Stomach (tissue), 9 donors: ENCODE measurements around the gene LMCD1. TPM values are rescaled to one million over a fixed set of nuclear protein-coding genes. Genes with fewer than 3 reads are reported as not detected.

Experiments
- DNase-seq, 2 donors: peaks; one replicate each; pipeline versions ENCODE4 v3.0.0 to v3.0.0-alpha.2; 2013 to 2019
- H3K27ac ChIP-seq, 5 donors: fragments of 200-600 bp in 4 of 5; sonication (generic) in 4 of 5; one replicate each; pipeline ENCODE4 v1.5.1; 2013 to 2019; ENCODE audit warnings: mild to moderate bottlenecking in 1 of 5, moderate library complexity in 1 of 5
- H3K27me3 ChIP-seq, 3 donors: fragments of 200-600 bp; sonication (generic); one replicate each; pipeline ENCODE4 v1.5.1; 2017 to 2019; ENCODE audit warnings: mixed run types in 1 of 3
- H3K36me3 ChIP-seq, 4 donors: fragments of 200-600 bp; sonication (generic); 1 replicate in 3 of 4; 2 replicates in 1 of 4; pipeline ENCODE4 v1.5.1; 2016 to 2019
- H3K4me1 ChIP-seq, 4 donors: fragments of 200-600 bp; sonication (generic); one replicate each; pipeline ENCODE4 v1.5.1; 2016 to 2019
- H3K4me3 ChIP-seq, 4 donors: fragments of 200-600 bp; sonication (generic) in 3 of 4; one replicate each; pipeline ENCODE4 v1.5.1; 2016 to 2019; ENCODE audit warnings: mild to moderate bottlenecking in 1 of 4
- H3K9me3 ChIP-seq, 4 donors: fragments of 200-600 bp; sonication (generic); one replicate each; pipeline ENCODE4 v1.5.1; 2016 to 2019
- EP300 ChIP-seq: sonication (generic); formaldehyde crosslinking; IDR thresholded peaks from one replicate; pipeline ENCODE4 v1.6.1; 2017; ENCODE audit warnings: antibody characterized with exemption
- POLR2A ChIP-seq, 4 donors: fragments of 450-650 bp; IDR thresholded peaks; one replicate each; pipeline ENCODE4 v1.6.1; 2016; ENCODE audit warnings: antibody characterized with exemption in 4 of 4, control low read depth in 2 of 4, mild to moderate bottlenecking in 1 of 4, moderate library complexity in 1 of 4
- POLR2AphosphoS5 ChIP-seq, 3 donors: sonication (generic); formaldehyde crosslinking; IDR thresholded peaks; one replicate each; pipeline ENCODE4 v1.6.1; 2016; ENCODE audit warnings: antibody characterized with exemption in 3 of 3
- WGBS, 5 donors: extraction: QIAGEN DNeasy Blood & Tissue Kit in 3 of 5; methylation state at CpG; one replicate each; pipeline versions ENCODE4 v1.1.5 to v1.1.7; 2013 to 2018; 5-methylcytosine and 5-hydroxymethylcytosine counted together
- intact Hi-C: fragments of 100-400 bp; cut with DNase I; formaldehyde crosslinking; loops from one replicate; pipeline ENCODE4 v1.15.1; 2023; ENCODE audit warnings: low total_unique reads
- polyA plus RNA-seq, 3 donors: library from polyadenylated mRNA; stranded (reverse); fragments of 200-250 nt; gene quantifications; one replicate each; pipeline ENCODE4 v1.2.3, GENCODE V29; 2013
- total RNA-seq, 5 donors: library from RNA; depleted of rRNA; stranded (reverse); fragments of >200 nt; gene quantifications; one replicate each; pipeline versions ENCODE4 v1.1.0 to v1.2.3, GENCODE V29; 2014 to 2016
- TF ChIP-seq, protein P1 (sequence below), 7 experiments: fragments of 450-650 bp in 4 of 7; fragments of 200-600 bp in 3 of 7; sonication (generic) in 3 of 7; IDR thresholded peaks; one replicate each; pipeline ENCODE4 v1.5.1; 2016 to 2019; ENCODE audit warnings: antibody characterized with exemption in 7 of 7, control low read depth in 2 of 7, mild to moderate bottlenecking in 1 of 7
- donor health status: healthy with polysubstance abuse.
- donor health status: Bipolar disorder and iron deficiency.
- donor health status: healthy.

The LMCD1 gene
- total and polyA plus RNA-seq, 8 donors: 0.58 to 60.2 (median 23.7) TPM

- DNase-seq: no peak
- intact Hi-C loops: no loop called here
- H3K4me3 ChIP-seq: no peak overlapping the region
- no peaks in the 10 kb centered on the region for H3K27me3 ChIP-seq
- H3K4me1 ChIP-seq: peaks cover 0 to 25% (median 3%) of the 10 kb centered on the region in 4 donors
- H3K36me3 ChIP-seq: peaks cover 0 to 10% (median under 1%) of the 10 kb centered on the region in 4 donors
- no peaks in the 10 kb centered on the region for H3K9me3 ChIP-seq
- WGBS, 5 donors: 87 to 93% (median 88%) methylated on average over 2 of the region's 2 CpGs
- TF ChIP-seq POLR2A (IDR thresholded peaks at IDR 0.05): no peak
- TF ChIP-seq, protein P1, sequence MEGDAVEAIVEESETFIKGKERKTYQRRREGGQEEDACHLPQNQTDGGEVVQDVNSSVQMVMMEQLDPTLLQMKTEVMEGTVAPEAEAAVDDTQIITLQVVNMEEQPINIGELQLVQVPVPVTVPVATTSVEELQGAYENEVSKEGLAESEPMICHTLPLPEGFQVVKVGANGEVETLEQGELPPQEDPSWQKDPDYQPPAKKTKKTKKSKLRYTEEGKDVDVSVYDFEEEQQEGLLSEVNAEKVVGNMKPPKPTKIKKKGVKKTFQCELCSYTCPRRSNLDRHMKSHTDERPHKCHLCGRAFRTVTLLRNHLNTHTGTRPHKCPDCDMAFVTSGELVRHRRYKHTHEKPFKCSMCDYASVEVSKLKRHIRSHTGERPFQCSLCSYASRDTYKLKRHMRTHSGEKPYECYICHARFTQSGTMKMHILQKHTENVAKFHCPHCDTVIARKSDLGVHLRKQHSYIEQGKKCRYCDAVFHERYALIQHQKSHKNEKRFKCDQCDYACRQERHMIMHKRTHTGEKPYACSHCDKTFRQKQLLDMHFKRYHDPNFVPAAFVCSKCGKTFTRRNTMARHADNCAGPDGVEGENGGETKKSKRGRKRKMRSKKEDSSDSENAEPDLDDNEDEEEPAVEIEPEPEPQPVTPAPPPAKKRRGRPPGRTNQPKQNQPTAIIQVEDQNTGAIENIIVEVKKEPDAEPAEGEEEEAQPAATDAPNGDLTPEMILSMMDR (IDR thresholded peaks at IDR 0.05): no peak
- no peak for TF ChIP-seq POLR2AphosphoS5 (IDR thresholded peaks at IDR 0.05)
- TF ChIP-seq EP300: no peak
- peak overlapping the region in 1 of 5 donors; percentile 49 for H3K27ac ChIP-seq
Observed at GRCh38 chr3:8516783-8517182, 15.2 kb downstream of the LMCD1 start.

DNA sequence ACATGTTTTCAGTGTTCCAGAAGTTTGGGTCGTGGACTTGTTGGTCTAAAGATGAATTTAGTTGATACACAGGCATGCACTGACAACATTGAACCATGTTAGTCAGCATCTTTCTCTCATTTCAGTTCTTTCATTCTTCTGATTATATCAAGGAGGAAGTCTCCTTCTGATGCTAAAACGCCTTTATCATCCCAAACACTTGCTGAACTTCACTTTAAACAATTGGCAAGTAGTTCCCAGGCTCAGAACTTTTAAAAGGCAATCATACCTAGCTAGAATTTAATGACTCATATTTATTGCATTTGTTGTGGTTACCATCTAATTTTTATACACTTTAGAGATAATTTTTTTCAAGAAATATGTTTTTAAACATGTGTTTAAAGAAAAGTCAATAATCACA, 15.9 kb downstream of the LMCD1 start:
- H3K36me3 ChIP-seq: peaks cover 0 to 10% (median 0%) of the 10 kb centered on the region in 4 donors
- no peak overlapping the region for H3K4me3 ChIP-seq
- peaks cover 0 to 25% (median 3%) of the 10 kb centered on the region in 4 donors for H3K4me1 ChIP-seq
- DNase-seq: no peak
- no peak overlapping the region for H3K27ac ChIP-seq
- TF ChIP-seq EP300 (no peak), POLR2AphosphoS5 (IDR thresholded peaks at IDR 0.05) (no peak), POLR2A (IDR thresholded peaks at IDR 0.05) (no peak)
- TF ChIP-seq, protein P1 (IDR thresholded peaks at IDR 0.05): no peak
- H3K27me3 ChIP-seq: no peaks in the 10 kb centered on the region
- no peaks in the 10 kb centered on the region for H3K9me3 ChIP-seq
- intact Hi-C loops: no loop called here
- WGBS, 5 donors: 69 to 78% (median 72%) methylated on average over 2 of the region's 2 CpGs

- WGBS, 5 donors: 76 to 91% (median 87%) methylated on average over 2 of the region's 2 CpGs
- Histone ChIP-seq H3K27me3 (no peaks in the 10 kb centered on the region), H3K27ac (peak overlapping the region in 2 of 5 donors; percentile 32 to 35), H3K4me3 (no peak overlapping the region), H3K36me3 (peaks cover 0 to 9% (median 0%) of the 10 kb centered on the region in 4 donors), H3K4me1 (peaks cover 0 to 25% (median 4%) of the 10 kb centered on the region in 4 donors), H3K9me3 (no peaks in the 10 kb centered on the region)
- no peak for DNase-seq
- TF ChIP-seq POLR2A (IDR thresholded peaks at IDR 0.05) (no peak), POLR2AphosphoS5 (IDR thresholded peaks at IDR 0.05) (no peak), EP300 (no peak)
- TF ChIP-seq, protein P1 (IDR thresholded peaks at IDR 0.05): no peak
- intact Hi-C loops: no loop called here
Observed at GRCh38 chr3:8518138-8518537, 16.5 kb downstream of the LMCD1 start.

- Histone ChIP-seq H3K27me3 (no peaks in the 10 kb centered on the region), H3K27ac (peak overlapping the region in 1 of 5 donors; percentile 35), H3K9me3 (no peaks in the 10 kb centered on the region), H3K4me1 (peaks cover 0 to 35% (median 7%) of the 10 kb centered on the region in 4 donors), H3K36me3 (peaks cover 0 to 5% (median 0%) of the 10 kb centered on the region in 4 donors), H3K4me3 (no peak overlapping the region)
- WGBS, 5 donors: 63 to 74% (median 71%) methylated on average over 3 of the region's 3 CpGs
- DNase-seq: peak in 1 of 2 donors; percentile 42
- TF ChIP-seq POLR2A (IDR thresholded peaks at IDR 0.05) (no peak), POLR2AphosphoS5 (IDR thresholded peaks at IDR 0.05) (no peak), EP300 (no peak)
- TF ChIP-seq, protein P1 (IDR thresholded peaks at IDR 0.05): no peak
- intact Hi-C loops: no loop called here
Observed at GRCh38 chr3:8519156-8519555, 17.5 kb downstream of the LMCD1 start.
